Fibroblast of lung (primary cell): ENCODE results near the gene PRR35. TPM values are rescaled to one million over a fixed set of nuclear protein-coding genes. Genes with fewer than 3 reads are reported as not detected.
A peak's percentile ranks its signal among the peaks of the same experiment; 100 is the strongest.

Experiments
- DNase-seq, 2 donors: peaks; one replicate each; pipeline versions ENCODE4 v3.0.0 to v3.0.0-alpha.2; 2010; ENCODE audit warnings: low read depth in 2 of 2
- H2AFZ ChIP-seq: 2 replicates; pipeline ENCODE4 v1.5.1; 2012; ENCODE audit warnings: low read length, control low read depth, inconsistent platforms
- H3K27ac ChIP-seq: 2 replicates; pipeline ENCODE4 v1.5.1; 2011; ENCODE audit warnings: low read length, control low read depth; ENCODE audit not compliant: insufficient read depth
- H3K27me3 ChIP-seq: 2 replicates; pipeline ENCODE4 v1.5.1; 2011; ENCODE audit warnings: mild to moderate bottlenecking, low read length; ENCODE audit not compliant: control insufficient read depth, insufficient read depth
- H3K36me3 ChIP-seq: 2 replicates; pipeline ENCODE4 v1.5.1; 2011; ENCODE audit warnings: low read length; ENCODE audit not compliant: control insufficient read depth, insufficient read depth
- H3K4me1 ChIP-seq: 2 replicates; pipeline ENCODE4 v1.5.1; 2011; ENCODE audit warnings: low read length; ENCODE audit not compliant: control insufficient read depth, insufficient read depth; ENCODE audit errors: extremely low read depth
- H3K4me2 ChIP-seq: 2 replicates; pipeline ENCODE4 v1.5.1; 2011; ENCODE audit warnings: low read length, control low read depth; ENCODE audit not compliant: insufficient read depth; ENCODE audit errors: extremely low read depth
- H3K4me3 ChIP-seq, 4 experiments: fragments of 200-600 bp in 1 of 4; sonication (generic) in 1 of 4; replicated peaks in 1 of 4; 2 replicates each; pipeline ENCODE4 v1.5.1; 2011 to 2016; ENCODE audit warnings: low read length in 4 of 4, low read depth in 3 of 4, mild to moderate bottlenecking in 3 of 4, control low read depth in 2 of 4, inconsistent platforms in 1 of 4, mixed read lengths in 1 of 4; ENCODE audit not compliant: insufficient read depth in 1 of 4; ENCODE audit errors: control extremely low read depth in 1 of 4
- H3K79me2 ChIP-seq: 2 replicates; pipeline ENCODE4 v1.5.1; 2012; ENCODE audit warnings: mild to moderate bottlenecking, low read length, inconsistent platforms; ENCODE audit not compliant: control insufficient read depth, insufficient read depth
- H3K9ac ChIP-seq: 2 replicates; pipeline ENCODE4 v1.5.1; 2011; ENCODE audit warnings: mild to moderate bottlenecking, low read length, control low read depth; ENCODE audit not compliant: insufficient read depth
- H3K9me3 ChIP-seq: 2 replicates; pipeline ENCODE4 v1.5.1; 2012; ENCODE audit warnings: low read depth, low read length; ENCODE audit not compliant: control insufficient read depth, insufficient read depth
- H4K20me1 ChIP-seq: 2 replicates; pipeline ENCODE4 v1.5.1; 2011; ENCODE audit warnings: low read length; ENCODE audit not compliant: control insufficient read depth, insufficient read depth; ENCODE audit errors: extremely low read depth
- EZH2 ChIP-seq: IDR thresholded peaks from 2 replicates; pipeline ENCODE4 v1.5.1; 2012; ENCODE audit warnings: low read length, control low read depth, mild to moderate bottlenecking; ENCODE audit errors: missing control alignments
- polyA plus RNA-seq, 2 donors: library from polyadenylated mRNA; depleted of rRNA in 1 of 2; stranded (reverse) in 1 of 2; unstranded in 1 of 2; fragments of >200 nt; gene quantifications; 2 replicates each; pipeline ENCODE4 v1.2.1, GENCODE V29; 2011 to 2012; ENCODE audit warnings: missing spikeins in 1 of 2
- total RNA-seq: library from RNA; depleted of rRNA; stranded (reverse); fragments of >200 nt; gene quantifications from 2 replicates; pipeline ENCODE4 v1.2.1, GENCODE V29; 2014
- TF ChIP-seq, protein P1 (sequence below), 2 donors: IDR thresholded peaks in 1 of 2; conservative IDR thresholded peaks in 1 of 2; 1 replicate in 1 of 2; 2 replicates in 1 of 2; pipeline ENCODE4 v1.5.1; 2011 to 2012; ENCODE audit warnings: low read length in 2 of 2, control low read depth in 1 of 2, inconsistent platforms in 1 of 2, low read depth in 1 of 2, mild to moderate bottlenecking in 1 of 2

PRR35 gene
- total and polyA plus RNA-seq, 2 donors (not counting 1 experiment from before 2014, with no cell fraction given), result not detected

DNA sequence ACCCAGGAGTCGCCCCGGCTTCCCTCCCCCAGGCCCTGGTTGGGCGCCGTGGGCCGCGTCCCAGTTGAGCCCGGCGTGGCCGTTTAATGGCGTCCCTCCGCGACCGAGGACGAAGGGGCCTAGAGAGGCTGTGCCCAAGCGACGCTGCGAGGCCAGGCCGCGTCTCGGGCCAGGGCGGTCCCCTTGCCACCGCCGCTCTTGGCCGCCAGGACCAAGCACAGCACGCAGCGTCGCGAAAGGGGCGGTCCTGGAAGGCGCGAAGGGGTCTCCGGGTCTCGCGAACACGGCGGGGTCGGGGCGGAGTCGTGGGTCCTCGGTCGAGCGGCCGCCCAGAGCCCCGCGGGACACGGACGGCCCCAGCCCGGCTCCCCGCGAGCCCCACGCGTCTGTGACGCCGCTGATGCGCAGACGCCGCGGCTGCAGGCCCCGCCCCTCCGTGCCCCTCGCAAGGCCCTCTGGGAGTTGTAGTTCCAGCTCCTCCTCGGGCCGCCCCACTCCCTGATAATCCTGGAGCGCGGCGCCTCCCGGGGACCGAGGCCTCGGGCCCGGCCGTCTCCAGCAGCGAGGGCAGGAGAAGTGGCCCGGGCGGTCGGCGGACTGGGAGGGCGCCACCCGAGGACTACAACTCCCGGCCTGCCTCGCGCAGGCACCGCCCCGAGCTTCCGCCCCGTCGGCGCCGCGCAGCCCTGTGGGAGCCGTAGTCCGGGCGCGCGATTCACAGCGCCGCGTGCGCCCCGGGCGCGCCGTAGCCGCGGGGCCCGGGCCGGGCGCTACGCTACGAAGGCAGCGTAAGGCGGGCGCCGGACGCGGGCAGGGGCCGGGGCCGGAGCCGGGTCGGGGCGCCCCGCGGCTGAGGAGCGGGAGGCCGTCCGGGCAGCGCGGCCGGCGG lies 32.9 kb upstream of the PRR35 start, which contains the start of gene CAPN15:
TSS of gene CAPN15 (plus strand) at position 698 of the 889 bp plus-strand sequence. CDS start 19,127 bp downstream, outside the sequence.
- Histone ChIP-seq H3K9me3 (no peaks in the 10 kb centered on the region), H3K9ac (peak within 1 kb of the TSS; percentile 92), H3K4me2 (peak within 1 kb of the TSS; percentile 98), H3K36me3 (peaks cover 6% of the 10 kb centered on the region), H3K4me1 (peaks cover 14% of the 10 kb centered on the region), H3K4me3 (peak within 1 kb of the TSS; percentile 70 to 91 (median 86)), H3K79me2 (peaks cover 54% of the 10 kb centered on the region), H3K27me3 (no peaks in the 10 kb centered on the region), H2AFZ (peak within 1 kb of the TSS; percentile 53), H4K20me1 (no peaks in the 10 kb centered on the region), H3K27ac (peak within 1 kb of the TSS; percentile 90)
- peak; percentile 83 to 86 for DNase-seq
- TF ChIP-seq, protein P1, sequence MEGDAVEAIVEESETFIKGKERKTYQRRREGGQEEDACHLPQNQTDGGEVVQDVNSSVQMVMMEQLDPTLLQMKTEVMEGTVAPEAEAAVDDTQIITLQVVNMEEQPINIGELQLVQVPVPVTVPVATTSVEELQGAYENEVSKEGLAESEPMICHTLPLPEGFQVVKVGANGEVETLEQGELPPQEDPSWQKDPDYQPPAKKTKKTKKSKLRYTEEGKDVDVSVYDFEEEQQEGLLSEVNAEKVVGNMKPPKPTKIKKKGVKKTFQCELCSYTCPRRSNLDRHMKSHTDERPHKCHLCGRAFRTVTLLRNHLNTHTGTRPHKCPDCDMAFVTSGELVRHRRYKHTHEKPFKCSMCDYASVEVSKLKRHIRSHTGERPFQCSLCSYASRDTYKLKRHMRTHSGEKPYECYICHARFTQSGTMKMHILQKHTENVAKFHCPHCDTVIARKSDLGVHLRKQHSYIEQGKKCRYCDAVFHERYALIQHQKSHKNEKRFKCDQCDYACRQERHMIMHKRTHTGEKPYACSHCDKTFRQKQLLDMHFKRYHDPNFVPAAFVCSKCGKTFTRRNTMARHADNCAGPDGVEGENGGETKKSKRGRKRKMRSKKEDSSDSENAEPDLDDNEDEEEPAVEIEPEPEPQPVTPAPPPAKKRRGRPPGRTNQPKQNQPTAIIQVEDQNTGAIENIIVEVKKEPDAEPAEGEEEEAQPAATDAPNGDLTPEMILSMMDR (conservative IDR thresholded peaks at IDR 0.05 in 1 of 2, IDR thresholded peaks at IDR 0.05 in 1 of 2; ENCODE audit: low read depth in 1 of 2, low read length in 2 of 2), result no peak
- no peak for TF ChIP-seq EZH2

DNA sequence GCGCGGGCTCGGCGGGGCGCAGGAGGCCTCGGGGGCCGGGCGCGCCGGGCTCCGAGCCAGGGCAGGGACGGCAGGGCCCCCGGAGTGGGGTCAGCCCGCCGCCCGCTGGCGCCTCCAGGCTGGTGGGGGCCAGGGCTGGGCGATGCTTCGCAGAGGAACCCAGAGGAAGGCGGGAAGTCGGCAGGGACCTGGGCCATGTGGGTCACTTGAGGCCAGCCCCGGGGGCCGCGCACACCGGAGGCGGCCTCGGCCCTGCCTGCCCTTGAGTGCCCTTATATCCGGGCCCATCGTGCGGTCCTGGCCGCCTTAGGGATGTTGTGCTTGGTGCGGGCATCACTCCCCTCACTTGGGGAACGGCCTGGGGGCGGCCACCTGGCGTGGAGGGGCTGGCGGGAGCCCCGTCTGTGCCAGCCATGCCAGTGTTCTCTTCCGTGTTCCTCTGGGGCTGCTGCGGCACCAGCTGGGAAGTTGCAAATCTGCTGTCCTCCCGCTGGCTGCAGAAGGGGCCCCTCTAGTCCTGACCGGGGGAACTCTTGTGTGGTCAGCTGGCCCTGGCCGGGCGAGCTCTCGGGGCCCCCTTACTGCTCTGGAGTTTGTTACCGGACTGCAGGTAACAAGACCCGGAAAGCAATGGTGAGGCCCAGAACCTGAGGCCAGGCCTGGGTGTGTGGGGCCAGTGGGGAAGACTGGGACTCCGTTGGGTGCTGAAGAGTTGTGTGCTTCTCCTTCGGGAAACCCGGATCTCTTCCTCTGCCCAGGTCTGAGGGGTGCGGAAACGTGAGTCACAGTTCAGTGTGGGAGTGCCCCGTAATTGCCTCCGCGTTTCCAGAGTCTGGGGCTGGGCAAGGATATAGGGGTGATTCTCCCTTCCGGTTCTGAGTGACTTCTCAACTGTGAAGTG lies 31.8 kb upstream of the PRR35 start:
- H3K79me2 ChIP-seq, result peaks cover 58% of the 10 kb centered on the region
- H3K9ac ChIP-seq, result peak overlapping the region; percentile 84
- no peak overlapping the region for H2AFZ ChIP-seq
- H3K4me2 ChIP-seq, result peak overlapping the region; percentile 64
- H4K20me1 ChIP-seq, result no peaks in the 10 kb centered on the region
- peak overlapping the region; percentile 70 to 91 (median 82) for H3K4me3 ChIP-seq
- H3K27ac ChIP-seq, result peak overlapping the region; percentile 82
- TF ChIP-seq, protein P1 (conservative IDR thresholded peaks at IDR 0.05 in 1 of 2, IDR thresholded peaks at IDR 0.05 in 1 of 2; ENCODE audit: low read depth in 1 of 2, low read length in 2 of 2), result no peak
- TF ChIP-seq EZH2, result no peak
- H3K9me3 ChIP-seq, result no peaks in the 10 kb centered on the region
- H3K4me1 ChIP-seq, result peaks cover 14% of the 10 kb centered on the region
- no peaks in the 10 kb centered on the region for H3K27me3 ChIP-seq
- H3K36me3 ChIP-seq, result peaks cover 6% of the 10 kb centered on the region
- DNase-seq, result peak; percentile 56 to 64
